Epidermal melanocyte (primary cell): ENCODE results near the gene UBE2Q2.

Experiments
- DNase-seq: peaks from one replicate; pipeline ENCODE4 v3.0.0; 2011; ENCODE audit warnings: low spot score; ENCODE audit not compliant: insufficient read length

Gene UBE2Q2

GRCh38 chr15:75921732-75922703, 78.8 kb downstream of the UBE2Q2 start:
- no peak for DNase-seq

GRCh38 chr15:75923756-75924155, 80.5 kb downstream of the UBE2Q2 start:
- DNase-seq, result no peak

- no peak for DNase-seq
These were observed 81.3 kb downstream of the UBE2Q2 start for GRCh38 chr15:75924576-75924975.

- no peak for DNase-seq
These were observed 82.2 kb downstream of the UBE2Q2 start for GRCh38 chr15:75925440-75925839.

DNA sequence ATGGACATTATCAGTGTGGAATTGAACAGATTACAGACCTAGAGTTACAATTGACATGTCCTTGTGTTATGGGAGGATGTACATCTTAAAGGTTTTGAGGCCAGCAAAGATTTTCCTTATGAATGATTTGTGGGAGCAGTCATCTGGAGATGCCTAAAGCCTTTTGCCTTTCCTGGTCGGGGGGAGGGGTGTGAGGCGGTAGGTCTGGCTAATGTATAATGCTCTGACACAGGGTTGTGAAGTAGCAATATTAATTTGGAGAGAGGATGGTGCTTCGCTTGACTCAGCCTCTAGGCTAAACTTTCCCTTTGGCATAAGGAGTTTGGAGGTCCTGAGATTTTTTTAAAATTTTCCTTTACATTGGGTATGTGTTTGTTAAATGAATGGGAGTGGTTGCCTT, 83.7 kb downstream of the UBE2Q2 start:
- no peak for DNase-seq

- DNase-seq, result no peak
These were observed 84.4 kb downstream of the UBE2Q2 start for GRCh38 chr15:75927601-75928000.

DNA sequence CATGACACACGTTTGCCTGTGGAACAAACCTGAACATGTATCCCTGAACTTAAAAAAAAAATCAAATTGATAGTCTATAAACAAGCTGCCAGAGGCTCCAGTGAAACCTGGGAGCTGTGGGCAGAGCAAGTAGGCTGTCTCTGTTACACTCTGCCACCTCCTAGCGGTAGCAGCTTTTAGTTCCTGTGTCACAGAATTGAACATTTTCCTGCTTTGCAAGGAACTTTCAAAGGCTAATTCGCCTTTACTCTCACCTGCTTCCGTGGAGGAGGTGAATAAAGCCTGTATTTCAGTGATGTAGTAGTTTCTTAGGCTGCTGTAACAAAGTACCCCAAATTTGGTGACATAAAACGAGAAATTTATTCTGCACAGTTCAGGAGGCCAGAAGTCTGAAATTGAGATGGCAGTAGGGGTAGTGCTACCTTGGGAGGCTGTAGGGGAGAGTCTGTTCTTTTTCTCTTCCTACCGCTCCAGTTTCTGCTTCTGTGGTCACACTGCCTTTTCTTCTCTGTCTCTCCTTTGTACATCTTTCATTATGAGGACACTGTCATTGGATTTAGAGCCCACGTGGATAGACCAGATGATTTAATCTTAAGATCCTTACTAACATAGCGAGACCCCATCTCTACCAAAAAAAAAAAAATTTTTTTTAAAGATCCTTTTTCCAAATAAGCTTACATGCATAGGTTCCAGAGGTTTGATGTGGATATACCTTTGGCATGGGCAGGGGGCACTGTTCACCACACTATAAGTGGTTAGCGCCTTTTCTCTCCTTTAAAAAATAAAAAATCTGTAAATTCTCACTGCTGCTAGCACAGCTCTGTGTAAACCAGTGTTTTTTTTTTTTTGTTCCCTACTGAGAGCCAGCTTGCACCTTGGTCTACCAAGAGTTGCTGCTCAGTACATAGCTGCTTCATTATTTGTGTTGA, 85.7 kb downstream of the UBE2Q2 start:
- no peak for DNase-seq

DNA sequence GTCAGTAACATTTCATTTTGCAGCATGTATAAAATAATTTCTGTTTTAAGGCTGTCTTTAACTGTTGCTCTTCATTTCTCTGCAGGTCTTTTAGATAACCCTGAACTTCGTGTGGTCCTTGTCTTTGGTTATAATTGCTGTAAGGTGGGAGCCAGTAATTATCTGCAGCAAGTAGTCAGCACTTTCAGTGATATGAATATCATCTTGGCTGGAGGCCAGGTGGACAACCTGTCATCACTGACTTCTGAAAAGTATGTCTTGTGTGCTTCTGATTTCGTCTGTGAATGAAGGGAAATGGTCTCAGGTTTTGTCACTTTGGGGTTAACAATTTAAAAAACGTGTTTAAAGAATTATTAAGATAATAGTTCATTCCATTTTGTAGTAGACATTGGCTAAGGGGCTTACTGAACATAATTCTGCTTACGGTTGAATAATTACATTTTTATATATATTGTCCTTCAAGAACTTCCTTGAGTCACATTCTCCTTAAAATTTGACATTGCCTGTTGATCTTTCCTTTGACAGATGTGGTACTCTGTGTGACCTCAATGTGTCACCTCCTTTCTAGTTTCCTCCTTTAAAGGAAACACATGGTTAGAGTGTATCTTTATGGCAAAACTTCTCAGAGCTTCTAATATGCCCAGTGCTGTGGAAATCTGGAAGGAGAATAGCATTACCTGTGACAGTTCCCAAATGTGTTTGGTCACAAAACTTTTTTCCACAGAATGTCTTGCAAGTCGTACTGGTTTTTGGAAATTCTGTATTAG, 86.7 kb downstream of the UBE2Q2 start:
- DNase-seq, result no peak

- DNase-seq, result no peak
These were observed 87.6 kb downstream of the UBE2Q2 start for GRCh38 chr15:75930866-75931265.

GRCh38 chr15:75942464-75942863, 99.2 kb downstream of the UBE2Q2 start:
- no peak for DNase-seq

DNA sequence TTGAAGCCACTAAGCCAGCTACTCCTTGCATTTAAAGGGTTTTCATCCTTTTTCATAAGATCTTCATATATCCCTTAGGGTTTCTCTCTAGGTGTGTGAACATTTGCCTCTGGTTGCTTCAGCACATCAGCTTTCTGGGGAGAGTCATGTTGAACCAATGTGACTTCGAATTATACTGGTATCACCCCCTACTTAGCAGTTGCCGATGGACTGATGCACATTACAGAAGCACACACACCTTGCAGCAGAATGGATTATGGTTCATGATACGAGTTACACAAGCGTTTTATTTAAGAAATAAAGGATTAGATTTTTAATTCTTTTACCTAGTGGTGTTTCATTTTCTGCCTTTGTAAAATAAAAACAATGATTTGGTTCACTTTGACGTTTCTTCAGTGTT, 100.0 kb downstream of the UBE2Q2 start:
- no peak for DNase-seq

- no peak for DNase-seq
These were observed 100.5 kb downstream of the UBE2Q2 start for GRCh38 chr15:75943713-75944215.

GRCh38 chr15:75945953-75946352, 102.7 kb downstream of the UBE2Q2 start:
- no peak for DNase-seq

- DNase-seq, result no peak
These were observed 103.8 kb downstream of the UBE2Q2 start for GRCh38 chr15:75947092-75947491.

DNA sequence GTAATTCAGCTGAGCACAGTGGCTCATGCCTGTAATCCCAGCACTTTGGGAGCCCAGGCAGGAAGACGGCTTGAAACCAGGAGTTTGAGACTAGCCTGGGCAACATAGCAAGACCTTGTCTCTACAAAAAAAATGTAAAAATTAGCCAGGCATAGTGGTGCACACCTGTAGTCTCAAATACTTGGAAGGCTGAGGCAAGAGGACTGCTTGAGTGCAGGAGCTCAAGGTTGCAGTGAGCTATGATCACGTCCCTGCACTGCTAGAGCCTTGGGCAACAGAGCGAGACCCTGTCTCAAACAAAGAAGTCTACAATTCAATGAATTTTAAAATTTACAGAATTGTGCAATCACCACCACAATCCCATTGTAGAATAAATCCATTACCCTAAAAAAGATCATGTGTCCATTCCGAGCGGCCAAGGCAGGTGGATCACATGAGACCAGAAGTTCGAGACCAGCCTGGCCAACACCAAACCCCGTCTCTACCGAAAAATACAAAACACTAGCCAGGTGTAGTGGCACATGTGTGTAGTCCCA, 105.6 kb downstream of the UBE2Q2 start:
- DNase-seq, result no peak
